Stimulated activated CD4-positive, alpha-beta T cell treated with anti-CD3 and anti-CD28 coated beads, Interleukin-15, amount 100 ng/mL, for 48 hours (primary cell): ENCODE data around the gene CFAP57.
"Not testable (repeated sequence)": the region's sequence is repeated elsewhere in the genome, so short reads cannot be mapped to it uniquely, and the experiment has no call there.

Source experiments
- DNase-seq, 2 donors: peaks; one replicate each; pipeline ENCODE4 v3.0.0-alpha.2; 2020; ENCODE audit warnings: low read depth in 2 of 2

CFAP57 gene

DNA sequence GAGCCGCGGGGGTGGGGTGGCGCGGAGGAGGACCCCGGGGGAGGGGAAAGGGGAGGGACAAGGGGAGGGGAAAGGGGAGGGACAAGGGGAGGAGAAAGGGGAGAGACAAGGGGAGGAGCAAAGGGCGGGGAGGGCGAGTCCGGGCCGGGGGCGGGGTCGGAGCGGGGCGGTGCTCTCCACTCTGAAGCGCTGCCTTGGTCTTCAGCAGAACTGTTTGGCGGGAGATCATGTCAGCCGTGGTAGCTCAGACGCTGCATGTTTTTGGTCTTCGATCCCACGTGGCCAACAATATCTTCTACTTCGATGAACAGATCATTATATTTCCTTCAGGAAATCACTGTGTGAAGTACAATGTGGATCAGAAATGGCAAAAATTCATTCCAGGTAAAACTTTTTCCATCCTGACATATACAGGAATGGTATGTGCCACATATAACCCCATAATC lies 420 bp downstream of the CFAP57 start:
- peak; percentile 79 to 85 for DNase-seq

DNA sequence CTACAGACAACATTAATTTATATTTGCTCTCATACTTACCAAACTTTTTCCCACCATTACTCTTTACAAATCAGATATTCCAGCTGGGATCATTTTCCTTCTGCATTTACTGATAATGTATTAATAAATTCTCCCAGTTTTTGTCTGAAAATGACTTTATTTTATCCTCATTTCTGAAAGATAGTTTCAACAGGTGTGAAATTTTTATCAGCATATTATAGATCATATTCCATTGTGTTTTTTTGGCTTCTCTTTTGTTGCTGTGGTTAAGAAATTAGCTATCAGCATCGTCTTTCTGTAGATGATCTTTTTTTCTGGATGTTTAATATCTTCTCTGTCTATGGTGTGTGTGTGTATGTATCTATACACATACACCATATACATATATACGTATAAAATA lies 2.7 kb downstream of the CFAP57 start:
- no peak for DNase-seq

DNA sequence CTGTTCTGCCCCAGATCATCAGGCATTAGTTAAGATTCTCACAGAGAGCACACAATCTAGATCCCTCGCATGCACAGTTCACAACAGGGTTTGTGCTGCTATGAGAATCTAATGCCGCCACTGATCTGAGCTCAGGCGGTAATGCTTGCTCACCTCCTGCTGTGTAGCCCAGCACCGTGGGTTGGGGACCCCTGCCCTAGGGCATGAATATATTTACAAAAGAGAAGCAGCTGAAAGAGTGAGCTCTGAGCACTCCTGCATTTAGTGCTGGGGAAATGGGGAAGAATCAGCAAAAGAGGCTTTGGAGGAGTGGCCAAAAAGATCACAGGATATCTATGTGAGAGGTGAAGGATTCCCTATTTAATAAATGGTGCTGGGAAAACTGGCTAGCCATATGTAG lies 5.6 kb downstream of the CFAP57 start:
- DNase-seq, result no peak

DNA sequence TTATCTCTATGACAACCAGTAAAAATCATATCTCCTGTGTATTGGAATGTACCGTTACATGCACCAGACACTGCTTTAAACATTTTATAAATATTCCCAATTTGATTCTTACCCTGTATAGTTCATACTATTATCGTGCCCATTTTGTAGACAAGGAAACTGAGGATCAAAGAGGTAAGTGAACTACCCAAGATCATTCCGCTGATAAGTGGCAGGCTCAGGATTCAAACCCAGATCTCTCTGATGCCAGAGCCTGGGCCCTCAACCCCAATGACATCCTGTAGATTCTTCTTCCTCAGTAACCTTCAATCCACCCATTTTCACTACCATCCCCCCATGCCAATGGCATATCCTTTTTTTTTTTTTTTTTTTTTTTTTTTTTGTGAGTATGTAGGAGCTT lies 12.3 kb downstream of the CFAP57 start:
- no peak for DNase-seq

DNA sequence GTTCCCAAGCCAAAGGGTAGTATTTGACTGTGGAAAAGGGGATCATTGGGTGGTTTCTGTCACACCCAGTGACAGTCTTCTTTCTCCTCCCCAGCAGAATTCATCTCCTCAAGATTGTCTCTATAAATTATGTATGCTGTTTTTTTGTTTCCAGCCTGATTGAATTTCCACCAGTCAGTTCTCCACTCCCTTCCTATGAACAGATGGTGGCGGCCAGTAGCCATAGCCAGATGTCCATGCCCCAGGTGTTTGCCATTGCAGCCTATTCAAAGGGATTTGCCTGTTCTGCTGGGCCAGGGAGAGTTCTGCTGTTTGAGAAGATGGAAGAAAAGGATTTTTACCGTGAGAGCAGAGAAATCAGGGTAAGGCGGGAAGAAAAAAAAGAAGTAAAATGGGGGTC lies 12.9 kb downstream of the CFAP57 start:
- DNase-seq, result no peak

DNA sequence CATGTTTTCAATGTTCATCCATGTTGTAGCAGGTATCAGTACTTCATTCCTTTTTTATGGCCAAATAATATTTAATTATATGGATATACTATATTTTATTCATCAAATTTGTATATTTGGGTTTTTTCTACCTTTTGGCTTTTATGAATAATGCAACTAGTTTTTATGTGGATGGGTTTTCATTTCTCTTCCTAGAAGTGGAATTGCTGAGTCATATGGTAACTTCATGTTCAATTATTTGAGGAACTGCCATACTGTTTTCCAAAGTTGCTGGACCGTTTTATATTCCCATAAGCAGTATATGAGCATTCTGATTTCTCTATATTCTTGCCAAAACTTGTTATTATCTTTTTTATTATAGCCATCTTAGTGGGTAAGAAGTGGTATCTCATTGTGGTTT lies 16.0 kb downstream of the CFAP57 start:
- DNase-seq, result no peak

DNA sequence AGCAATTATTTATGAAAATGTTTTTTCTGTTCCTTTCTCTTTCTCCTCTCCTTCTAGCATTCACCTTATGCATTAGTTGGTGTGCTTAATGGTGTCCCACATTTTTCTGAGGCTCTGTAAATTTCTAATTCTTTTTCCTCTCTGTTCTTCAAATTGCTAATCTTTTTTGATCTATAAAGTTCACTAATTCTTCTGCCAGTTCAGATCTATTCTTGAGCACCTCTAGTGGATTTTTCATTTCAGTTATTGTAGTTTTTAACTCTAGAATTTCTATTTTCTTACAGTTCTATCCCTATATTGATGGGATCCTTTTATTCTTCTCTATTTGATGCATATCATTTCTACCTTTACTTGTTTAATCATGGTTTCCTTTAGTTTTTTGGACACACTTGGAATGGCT lies 22.4 kb downstream of the CFAP57 start:
- DNase-seq, result no peak

DNA sequence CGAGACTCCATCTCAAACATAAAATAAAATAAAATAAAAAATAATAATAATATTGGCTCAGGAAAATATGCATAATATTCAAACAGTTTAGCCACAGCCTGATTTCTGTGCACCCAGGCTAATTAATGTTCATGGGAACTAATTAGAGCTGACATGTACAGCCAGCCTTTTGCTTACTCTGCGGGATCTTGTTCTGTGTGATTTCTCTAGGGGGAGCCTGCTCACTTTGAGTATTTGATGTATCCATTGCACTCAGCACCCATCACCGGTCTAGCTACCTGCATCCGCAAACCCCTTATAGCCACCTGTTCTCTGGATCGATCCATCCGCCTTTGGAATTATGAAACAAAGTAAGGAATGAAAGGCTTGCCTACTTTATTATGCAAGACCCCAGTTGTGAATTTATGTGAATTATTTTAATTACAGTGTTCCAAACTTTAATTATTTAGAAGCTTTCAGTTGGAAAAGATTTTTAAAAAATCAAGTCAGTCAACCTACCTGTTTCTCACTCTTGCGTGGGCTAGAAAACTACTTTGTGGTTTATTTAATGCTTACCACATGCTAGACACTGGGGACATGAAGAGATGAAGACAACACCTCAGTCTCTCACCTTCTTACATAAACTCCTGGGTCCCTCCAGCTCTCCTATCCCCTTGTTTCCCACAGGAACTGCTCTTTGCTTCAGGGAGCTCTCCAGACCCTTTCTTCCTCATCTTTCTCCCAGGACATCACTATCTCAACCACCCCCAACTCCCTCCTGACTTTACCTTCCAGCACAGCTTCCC lies 25.4 kb downstream of the CFAP57 start:
- DNase-seq, result no peak

DNA sequence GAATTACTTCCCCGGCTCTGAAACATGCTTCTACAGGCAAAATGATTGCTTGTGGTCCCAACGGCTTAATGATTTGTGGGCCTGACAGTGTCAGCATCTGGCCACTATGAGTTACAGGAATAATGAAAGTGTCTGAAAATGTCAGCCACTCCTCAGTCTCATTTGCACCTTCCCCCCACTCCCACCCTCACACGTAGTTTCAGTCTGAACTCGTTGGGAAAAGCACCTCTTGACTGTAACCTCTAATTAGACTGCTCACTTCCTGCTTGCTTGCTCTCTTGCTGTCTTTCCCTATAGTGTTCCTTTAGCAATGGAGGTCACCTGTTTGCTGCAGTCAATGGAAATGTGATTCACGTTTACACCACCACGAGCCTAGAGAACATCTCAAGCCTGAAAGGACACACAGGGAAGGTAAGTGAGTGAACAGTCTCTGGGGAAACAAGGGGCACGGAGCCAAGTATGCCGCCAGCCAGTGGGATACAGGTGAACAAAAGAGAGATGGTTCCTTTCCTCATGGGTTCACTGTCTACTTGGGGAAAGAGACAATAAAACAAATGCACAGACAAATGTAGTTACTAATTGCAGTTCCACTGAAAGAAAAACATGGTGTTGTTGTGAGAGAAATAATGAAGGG lies 27.1 kb downstream of the CFAP57 start:
- no peak for DNase-seq

DNA sequence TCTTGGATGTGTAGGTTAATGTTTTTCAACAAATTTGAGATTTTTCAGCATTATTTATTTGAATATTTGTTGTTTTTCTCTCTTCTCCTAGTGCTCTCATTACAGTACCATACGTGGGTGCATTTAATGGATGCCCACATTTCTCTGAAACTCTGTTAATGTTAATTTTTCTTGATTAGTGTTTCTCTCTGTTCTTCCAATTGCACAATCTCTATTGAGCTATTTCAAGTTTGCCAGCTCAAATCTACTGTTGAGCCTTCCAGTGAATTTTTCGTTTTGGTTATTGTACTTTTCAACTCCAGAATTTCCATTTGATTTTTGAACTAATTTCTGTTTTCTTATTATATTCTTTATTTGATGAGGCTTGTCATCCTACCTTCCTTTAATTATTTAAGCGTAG lies 31.7 kb downstream of the CFAP57 start:
- DNase-seq, result no peak

DNA sequence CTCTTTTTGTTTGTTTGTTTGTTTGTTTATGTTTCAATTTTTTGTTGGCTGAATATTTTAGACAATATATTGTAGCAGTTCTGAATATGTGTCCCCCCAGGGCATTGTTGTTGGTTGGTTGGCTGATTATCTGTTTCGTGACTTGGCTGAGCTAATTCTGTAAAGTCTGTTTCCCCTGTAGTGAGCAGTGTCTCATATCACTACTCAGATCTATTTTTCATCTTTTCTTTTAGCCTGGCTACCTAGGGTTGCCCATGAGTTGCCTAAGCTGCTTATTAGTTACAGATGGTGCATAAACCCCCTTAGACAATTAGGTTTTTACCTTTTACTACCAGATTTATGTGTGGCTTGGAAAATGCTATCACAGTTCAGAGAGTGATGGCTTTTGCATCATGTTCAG lies 32.3 kb downstream of the CFAP57 start:
- no peak for DNase-seq

DNA sequence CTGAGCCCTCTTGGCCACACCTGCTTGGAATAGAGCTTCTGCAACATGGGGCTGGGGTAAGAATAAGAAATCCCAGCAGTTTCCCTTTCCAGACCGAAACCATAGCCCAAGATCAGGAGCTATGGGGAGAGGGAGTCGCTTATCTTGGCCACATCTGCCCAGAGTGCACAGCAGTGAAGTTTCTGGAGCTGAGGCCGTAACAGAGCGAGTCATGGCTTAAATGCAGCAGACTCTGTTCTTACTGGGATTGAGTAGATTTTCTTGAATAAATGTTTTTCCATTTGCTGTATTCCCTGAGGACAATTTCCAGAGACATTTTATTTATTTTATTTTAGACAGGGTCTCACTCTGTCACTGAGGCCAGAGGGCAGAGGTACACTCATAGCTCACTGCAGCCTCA lies 33.5 kb downstream of the CFAP57 start:
- DNase-seq, result no peak

DNA sequence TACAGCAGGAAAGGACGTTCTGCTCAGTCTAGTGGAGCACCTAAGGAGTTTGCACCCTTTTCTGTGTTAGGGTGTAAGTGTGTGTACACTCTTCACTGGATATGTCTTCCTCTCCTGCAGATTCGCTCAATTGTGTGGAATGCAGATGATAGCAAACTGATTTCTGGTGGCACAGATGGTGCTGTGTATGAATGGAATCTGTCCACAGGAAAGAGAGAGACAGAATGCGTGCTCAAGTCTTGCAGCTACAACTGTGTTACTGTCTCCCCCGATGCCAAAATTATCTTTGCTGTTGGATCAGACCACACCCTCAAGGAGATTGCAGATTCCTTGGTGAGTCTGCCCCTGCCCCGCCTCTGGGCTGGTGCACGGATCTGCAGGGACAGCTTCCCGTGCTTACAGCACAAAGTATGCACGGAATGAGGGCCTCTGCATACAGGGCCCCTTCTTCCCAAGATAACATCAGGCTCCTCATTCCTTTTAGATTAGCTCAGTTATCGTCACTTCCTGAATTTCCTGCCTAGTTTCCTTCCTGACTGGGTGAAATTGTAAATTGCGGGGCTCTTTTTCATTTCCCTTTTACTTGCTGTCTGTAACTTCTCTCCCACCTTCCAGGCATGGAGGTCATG lies 34.6 kb downstream of the CFAP57 start:
- no peak for DNase-seq

DNA sequence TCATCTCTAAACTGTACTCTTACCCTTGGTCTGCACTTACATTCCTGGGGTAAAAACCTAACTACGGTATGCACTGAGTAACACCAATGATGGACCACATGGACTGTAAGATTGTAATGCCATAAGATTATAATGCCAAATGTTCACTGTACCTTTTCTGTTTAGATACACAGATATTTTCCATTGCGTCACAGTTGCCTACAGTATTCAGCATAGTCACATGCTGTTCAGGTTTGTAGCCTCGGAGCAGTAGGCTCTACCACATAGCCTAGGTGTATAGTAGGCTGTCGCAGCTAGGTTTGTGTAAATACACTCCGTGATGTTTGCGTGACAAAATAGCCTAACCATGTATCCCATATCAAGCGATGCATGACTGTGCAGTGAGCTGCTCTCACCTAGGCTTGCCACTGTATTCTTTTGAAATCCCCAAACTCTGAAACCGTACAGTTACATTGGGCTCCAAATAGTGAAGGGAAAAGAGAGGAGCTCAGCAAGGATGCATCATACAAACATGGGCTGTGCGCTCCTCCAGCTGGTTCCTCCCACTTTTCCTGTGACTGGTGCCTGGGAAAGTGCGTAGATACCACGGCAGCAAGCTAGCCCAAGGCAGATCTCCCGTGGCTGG lies 35.2 kb downstream of the CFAP57 start:
- DNase-seq, result no peak

DNA sequence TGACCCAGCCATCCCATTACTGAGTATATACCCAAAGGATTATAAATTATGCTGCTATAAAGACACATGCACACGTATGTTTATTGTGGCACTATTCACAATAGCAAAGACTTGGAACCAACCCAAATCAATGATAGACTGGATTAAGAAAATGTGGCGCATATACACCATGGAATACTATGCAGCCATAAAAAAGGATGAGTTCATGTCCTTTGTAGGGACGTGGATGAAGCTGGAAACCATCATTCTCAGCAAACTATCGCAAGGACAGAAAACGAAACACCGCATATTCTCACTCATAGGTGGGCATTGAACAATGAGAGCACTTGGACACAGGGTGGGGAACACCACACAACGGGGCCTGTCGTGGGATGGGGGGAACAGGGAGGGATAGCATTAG lies 36.1 kb downstream of the CFAP57 start:
- not testable (repeated sequence) for DNase-seq

DNA sequence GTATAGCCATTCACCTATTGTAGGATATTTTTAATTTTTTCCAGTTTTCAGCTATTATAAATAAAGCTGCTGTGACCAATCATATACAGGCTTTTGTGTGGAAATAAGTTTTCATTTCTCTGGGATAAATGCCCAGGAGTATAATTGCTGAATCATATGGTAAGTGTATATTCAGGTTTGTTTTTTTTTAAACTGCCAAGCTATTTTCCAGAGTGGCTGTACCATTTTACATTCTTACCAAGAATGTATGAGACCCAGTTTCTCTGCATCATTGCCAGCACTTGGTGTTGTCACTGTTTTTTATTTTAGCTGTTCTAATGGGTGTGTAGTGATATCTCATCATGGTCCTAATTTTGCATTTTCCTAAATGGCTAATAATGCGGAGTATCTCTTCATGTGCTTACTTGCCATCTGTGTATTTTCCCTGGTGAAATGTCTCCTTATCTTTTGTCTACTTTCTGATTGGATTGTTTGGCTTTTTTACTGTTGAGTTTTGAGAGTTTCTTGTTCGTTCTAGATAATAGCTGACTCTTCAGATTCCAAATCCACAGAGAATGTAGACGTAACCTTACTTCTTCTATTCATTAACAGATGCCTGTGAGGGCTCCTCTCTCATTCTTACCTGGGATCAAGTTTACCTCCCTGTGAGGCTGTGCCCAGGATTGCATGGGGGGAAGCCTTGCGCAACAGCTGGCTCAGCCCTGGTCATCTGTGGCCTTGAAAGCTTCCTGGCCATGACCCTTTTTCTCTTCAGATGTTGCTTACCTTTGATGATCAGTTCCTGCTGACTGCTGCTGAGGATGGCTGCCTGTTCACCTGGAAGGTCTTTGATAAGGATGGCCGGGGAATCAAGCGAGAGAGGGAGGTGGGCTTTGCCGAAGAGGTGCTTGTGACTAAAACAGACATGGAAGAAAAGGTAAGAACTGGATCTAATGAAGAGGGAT lies 42.6 kb downstream of the CFAP57 start:
- no peak for DNase-seq

DNA sequence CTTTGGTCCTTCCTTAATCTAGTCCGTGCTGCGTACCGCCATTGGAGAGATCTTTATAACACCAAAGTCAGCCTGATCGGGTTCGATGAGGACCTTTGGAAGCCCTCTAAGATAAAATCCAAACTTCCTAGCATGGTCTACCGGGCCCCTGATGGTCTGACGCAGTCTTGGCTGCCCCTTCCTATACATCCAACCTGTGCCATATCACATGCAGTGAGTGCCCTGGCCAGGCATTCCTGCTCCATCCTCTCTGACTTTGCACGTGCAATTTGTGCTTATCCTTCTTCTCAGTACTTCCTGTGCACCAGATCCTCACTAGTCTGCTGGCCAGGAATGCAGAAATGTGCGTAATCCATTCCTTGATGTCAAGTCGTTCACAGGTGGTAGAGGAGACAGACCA lies 45.6 kb downstream of the CFAP57 start:
- DNase-seq, result no peak

DNA sequence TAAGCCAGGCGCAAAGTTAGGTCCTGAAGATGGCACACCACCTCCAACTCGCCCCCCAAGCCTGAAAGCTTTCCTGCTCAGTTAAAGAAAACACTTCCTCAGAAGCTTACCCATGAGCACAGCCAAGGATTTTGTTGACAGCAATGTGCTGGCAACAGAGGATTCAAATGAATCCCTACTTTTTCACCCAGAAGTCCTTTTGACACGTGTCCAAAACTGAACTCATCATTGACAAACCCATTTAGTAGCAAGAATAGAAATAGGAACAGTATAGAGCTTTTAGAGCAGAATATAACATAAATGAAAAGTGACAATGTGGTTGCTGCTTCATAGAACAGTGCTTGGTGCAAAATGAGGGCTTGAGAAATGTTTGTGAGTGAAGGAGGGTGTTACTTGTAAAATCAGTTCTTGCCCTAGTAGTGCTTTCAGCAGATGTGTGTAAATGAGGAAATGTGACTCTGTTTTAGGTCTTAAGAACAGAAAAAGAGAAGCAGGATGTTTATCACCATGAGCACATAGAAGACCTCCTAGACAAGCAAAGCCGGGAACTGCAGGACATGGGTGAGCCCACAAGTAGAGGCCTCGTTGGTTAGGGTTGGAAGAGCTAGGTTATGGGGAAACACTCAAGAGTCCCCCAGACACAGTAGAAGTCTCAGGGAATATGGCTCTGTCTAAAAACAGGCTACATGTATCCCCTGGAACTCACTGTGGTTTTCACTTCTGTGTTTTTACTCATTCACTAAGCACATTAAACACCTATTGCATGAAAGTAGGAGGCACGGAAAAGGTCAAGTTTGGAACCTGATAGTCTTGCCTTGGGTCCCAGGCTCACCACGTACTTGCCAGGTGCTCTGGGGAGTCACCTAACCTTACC lies 49.0 kb downstream of the CFAP57 start:
- DNase-seq, result no peak

DNA sequence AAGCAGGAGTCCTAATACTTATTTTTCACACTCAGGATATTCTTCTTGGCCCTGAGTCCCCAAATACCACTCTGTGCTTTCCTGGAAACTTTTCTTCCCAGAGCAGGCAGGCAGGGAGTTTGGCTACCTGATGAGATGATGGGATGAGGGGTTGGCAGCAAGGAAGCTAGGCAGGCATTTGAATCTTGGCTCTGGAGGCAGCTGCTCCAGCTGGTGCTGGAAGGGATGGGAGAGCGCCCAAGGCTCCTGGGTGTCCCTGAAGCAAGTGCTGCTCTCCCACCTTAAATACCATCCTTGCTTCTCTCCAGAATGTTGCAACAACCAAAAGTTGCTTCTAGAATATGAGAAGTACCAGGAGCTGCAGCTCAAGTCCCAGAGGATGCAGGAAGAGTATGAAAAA lies 49.7 kb downstream of the CFAP57 start:
- no peak for DNase-seq

DNA sequence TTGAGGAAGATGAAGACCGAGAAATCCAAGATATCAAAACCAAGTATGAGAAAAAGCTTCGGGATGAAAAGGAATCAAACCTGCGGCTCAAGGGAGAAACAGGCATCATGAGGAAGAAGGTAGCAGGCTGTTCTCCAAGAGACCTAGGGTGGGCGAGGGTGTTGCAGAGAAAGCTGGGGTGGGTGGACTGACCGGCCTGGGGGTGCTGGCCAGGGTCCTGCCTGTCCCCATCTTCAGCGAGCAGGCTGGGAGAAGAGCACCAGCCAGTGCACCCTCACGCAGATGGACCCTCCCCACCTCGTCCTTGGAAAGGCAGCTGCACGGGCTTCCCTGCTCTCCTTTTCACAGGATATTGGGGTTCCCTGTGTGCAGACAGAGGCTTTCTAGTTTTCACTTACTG lies 50.7 kb downstream of the CFAP57 start:
- DNase-seq, result no peak

DNA sequence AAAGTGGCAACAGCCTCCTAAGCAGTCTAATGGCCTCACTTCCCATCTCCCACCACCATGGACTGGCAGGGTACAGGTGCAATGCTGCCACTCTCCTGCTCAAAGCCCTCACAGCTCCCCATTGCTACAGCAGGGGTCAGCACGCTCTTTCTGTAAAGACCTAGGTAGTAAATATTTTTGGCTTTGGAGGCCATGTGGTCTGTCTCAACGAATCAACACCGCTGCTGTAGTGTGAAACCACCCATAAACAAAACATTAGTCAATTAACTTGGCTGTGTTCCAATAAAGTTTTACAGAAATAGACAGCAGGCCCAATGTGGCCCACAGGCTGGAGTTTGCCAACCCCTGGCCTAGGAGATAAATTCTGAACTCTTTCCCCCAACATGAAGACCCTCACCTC lies 53.0 kb downstream of the CFAP57 start:
- no peak for DNase-seq
